OCI-LY3 (cell line): ENCODE data around the gene MEMO1.
A peak's percentile ranks its signal among the peaks of the same experiment; 100 is the strongest.

Source experiments
- H2AFZ ChIP-seq: fragments of 200-600, 300-600 bp; shearing (Covaris generic); 2 replicates; pipeline ENCODE4 v1.6.0; 2014; ENCODE audit warnings: antibody characterized with exemption, low read depth, low read length
- H3K27ac ChIP-seq: fragments of 200-600, 300-600 bp; sonication (generic); 2 replicates; pipeline ENCODE4 v1.5.1; 2014; ENCODE audit warnings: mild to moderate bottlenecking, low read length, moderate library complexity, mixed read lengths
- H3K27me3 ChIP-seq: fragments of 200-600, 300-600 bp; sonication (generic); 2 replicates; pipeline ENCODE4 v1.6.1; 2014; ENCODE audit warnings: low read depth, low read length, mixed read lengths
- H3K36me3 ChIP-seq: fragments of 200-600, 300-600 bp; sonication (generic); replicated peaks from 2 replicates; pipeline ENCODE3; 2014; ENCODE audit warnings: low read depth, low read length, mixed read lengths
- H3K4me1 ChIP-seq: fragments of 300-600, 200-600 bp; sonication (generic); 2 replicates; pipeline ENCODE4 v1.6.1; 2014; ENCODE audit warnings: low read length, mixed read lengths
- H3K4me2 ChIP-seq: fragments of 200-600, 300-600 bp; sonication (generic); 2 replicates; pipeline ENCODE4 v1.6.1; 2014; ENCODE audit warnings: low read length, mixed read lengths
- H3K4me3 ChIP-seq: fragments of 300-600, 200-600 bp; sonication (generic); 2 replicates; pipeline ENCODE4 v1.5.1; 2014; ENCODE audit warnings: antibody characterized with exemption, mild to moderate bottlenecking, low read length, moderate library complexity
- H3K79me2 ChIP-seq: fragments of 300-600, 200-600 bp; shearing (Covaris generic); 2 replicates; pipeline ENCODE4 v1.6.1; 2014; ENCODE audit warnings: mild to moderate bottlenecking, low read length, mixed read lengths
- H3K9ac ChIP-seq: fragments of 300-600, 200-600 bp; shearing (Covaris generic); 2 replicates; pipeline ENCODE4 v1.6.0; 2014; ENCODE audit warnings: mild to moderate bottlenecking, low read length, moderate library complexity
- H3K9me3 ChIP-seq: fragments of 200-600, 300-600 bp; shearing (Covaris generic); 2 replicates; pipeline ENCODE4 v1.6.1; 2014; ENCODE audit warnings: low read length, mixed read lengths; ENCODE audit not compliant: insufficient read depth
- H4K20me1 ChIP-seq: fragments of 200-600, 300-600 bp; sonication (generic); 2 replicates; pipeline ENCODE4 v1.6.1; 2016; ENCODE audit warnings: low read length, mixed read lengths; ENCODE audit not compliant: insufficient read depth
- EZH2phosphoT487 ChIP-seq: fragments of 200-600 bp; shearing (Covaris generic); IDR thresholded peaks from 2 replicates; pipeline ENCODE4 v1.6.1; 2018; ENCODE audit warnings: antibody characterized with exemption, mixed run types, low read depth
- TF ChIP-seq, protein P1 (sequence below): fragments of 200-600, 300-600 bp; sonication (generic); IDR thresholded peaks from 2 replicates; pipeline ENCODE4 v1.5.1; 2014; ENCODE audit warnings: antibody characterized with exemption, low read length, low read depth

Gene MEMO1

DNA sequence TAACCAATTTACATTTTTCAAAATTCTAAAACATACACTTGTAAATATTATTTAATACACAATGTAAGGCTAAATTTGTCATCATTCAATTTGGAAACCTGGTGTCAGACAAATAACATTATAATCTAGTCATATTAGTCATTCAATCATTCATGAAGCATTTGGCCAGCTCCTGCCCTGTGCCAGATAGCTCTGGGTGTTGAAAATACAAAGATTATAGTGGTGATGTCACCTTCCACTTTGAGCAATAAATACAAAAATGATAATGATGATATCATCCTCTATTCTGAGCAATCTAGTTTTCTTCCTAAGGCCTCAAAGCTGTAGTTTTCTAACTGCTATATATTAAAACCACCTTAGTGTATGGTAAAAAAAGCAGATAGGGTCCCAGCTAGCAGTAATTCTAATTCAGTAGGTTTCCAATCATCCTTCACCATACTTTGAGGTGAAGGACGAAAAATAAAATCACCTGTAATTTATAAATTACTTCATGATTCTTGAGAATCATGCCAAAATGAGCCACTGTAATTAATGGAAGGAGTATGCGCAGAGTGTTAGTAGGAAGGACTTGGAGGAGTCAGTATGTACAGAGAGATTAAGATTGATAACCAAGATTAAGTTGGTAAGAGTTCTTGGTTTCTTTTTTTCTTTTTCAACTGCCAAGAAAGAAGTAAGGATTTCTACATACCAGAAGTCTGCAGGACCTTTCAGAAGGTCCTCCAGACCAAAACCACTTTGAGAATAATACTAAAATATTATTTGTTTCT lies 23.2 kb downstream of the MEMO1 start:
- no peak overlapping the region for H3K9ac ChIP-seq
- no peak overlapping the region for H2AFZ ChIP-seq
- peaks cover 4% of the 10 kb centered on the region for H3K36me3 ChIP-seq
- H3K27ac ChIP-seq, result no peak overlapping the region
- no peak overlapping the region for H3K4me3 ChIP-seq
- H3K4me2 ChIP-seq, result no peak overlapping the region
- no peaks in the 10 kb centered on the region for H3K27me3 ChIP-seq
- H3K9me3 ChIP-seq, result no peaks in the 10 kb centered on the region
- TF ChIP-seq EZH2phosphoT487, result no peak
- TF ChIP-seq, protein P1, sequence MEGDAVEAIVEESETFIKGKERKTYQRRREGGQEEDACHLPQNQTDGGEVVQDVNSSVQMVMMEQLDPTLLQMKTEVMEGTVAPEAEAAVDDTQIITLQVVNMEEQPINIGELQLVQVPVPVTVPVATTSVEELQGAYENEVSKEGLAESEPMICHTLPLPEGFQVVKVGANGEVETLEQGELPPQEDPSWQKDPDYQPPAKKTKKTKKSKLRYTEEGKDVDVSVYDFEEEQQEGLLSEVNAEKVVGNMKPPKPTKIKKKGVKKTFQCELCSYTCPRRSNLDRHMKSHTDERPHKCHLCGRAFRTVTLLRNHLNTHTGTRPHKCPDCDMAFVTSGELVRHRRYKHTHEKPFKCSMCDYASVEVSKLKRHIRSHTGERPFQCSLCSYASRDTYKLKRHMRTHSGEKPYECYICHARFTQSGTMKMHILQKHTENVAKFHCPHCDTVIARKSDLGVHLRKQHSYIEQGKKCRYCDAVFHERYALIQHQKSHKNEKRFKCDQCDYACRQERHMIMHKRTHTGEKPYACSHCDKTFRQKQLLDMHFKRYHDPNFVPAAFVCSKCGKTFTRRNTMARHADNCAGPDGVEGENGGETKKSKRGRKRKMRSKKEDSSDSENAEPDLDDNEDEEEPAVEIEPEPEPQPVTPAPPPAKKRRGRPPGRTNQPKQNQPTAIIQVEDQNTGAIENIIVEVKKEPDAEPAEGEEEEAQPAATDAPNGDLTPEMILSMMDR, result no peak
- no peaks in the 10 kb centered on the region for H3K4me1 ChIP-seq
- H4K20me1 ChIP-seq, result peaks cover 36% of the 10 kb centered on the region
- H3K79me2 ChIP-seq, result peaks cover 94% of the 10 kb centered on the region

DNA sequence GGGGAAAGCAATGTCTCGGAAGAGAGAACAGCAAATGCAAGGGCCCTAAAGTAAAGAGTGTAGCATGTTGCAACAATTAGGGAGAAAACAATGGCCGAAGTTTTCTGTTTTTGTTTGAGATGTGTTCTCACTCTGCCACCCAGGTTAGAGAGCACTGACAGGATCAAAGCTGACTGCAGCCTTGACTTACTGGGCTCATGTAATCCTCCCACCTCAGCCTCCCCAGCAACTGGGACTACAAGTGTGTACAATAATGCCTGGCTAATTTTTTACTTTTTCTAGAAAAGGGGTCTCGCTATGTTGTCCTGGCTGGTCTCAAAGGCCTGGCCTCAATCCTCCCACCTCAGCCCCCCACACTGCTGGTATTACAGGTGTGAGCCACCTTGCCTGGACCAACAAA lies 23.9 kb downstream of the MEMO1 start:
- Histone ChIP-seq H3K4me3 (no peak overlapping the region), H3K27me3 (no peaks in the 10 kb centered on the region), H2AFZ (no peak overlapping the region), H3K79me2 (peaks cover 93% of the 10 kb centered on the region), H3K9ac (no peak overlapping the region), H3K27ac (no peak overlapping the region), H3K4me2 (no peak overlapping the region), H3K36me3 (peaks cover 4% of the 10 kb centered on the region), H3K4me1 (no peaks in the 10 kb centered on the region), H4K20me1 (peaks cover 36% of the 10 kb centered on the region), H3K9me3 (no peaks in the 10 kb centered on the region)
- TF ChIP-seq, protein P1, result no peak
- TF ChIP-seq EZH2phosphoT487, result no peak

DNA sequence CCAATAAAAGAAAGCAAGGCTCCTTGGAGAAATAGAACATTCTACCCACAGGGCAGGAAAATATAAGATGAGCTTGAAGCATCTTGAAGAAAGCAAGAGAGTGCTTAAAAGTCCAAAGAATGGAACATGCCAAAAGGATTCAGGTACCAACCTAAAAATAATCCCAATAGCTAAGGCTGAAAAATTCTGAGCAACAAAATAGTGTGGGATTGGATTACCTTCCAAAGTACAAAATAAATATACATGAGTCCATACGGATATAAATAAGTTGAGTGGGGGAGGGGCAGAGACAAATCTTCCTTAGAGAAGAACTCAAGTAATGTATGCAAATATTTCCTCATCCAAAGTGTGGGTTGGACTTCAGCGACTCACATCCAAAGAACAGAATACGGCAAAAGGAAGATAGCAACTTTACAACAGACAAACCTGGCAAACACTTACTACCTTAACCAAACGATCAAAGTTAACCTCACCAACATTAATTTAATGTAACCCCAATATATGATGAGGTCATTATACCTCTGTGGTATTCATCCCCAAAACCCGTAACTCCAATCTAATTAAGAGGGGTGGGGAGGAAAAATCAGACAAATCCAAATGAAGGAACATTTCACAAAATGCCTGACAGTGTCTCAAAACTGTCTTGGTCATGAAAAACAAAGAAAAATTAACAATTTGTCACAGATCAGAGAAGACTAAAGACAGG lies 26.9 kb downstream of the MEMO1 start:
- Histone ChIP-seq H3K4me1 (peaks cover 16% of the 10 kb centered on the region), H3K9me3 (no peaks in the 10 kb centered on the region), H3K9ac (no peak overlapping the region), H3K4me3 (no peak overlapping the region), H4K20me1 (peaks cover 43% of the 10 kb centered on the region), H3K79me2 (peaks cover 93% of the 10 kb centered on the region), H3K27ac (no peak overlapping the region), H3K4me2 (no peak overlapping the region), H2AFZ (no peak overlapping the region), H3K36me3 (peaks cover 4% of the 10 kb centered on the region), H3K27me3 (no peaks in the 10 kb centered on the region)
- TF ChIP-seq EZH2phosphoT487, result no peak
- TF ChIP-seq, protein P1, result no peak

DNA sequence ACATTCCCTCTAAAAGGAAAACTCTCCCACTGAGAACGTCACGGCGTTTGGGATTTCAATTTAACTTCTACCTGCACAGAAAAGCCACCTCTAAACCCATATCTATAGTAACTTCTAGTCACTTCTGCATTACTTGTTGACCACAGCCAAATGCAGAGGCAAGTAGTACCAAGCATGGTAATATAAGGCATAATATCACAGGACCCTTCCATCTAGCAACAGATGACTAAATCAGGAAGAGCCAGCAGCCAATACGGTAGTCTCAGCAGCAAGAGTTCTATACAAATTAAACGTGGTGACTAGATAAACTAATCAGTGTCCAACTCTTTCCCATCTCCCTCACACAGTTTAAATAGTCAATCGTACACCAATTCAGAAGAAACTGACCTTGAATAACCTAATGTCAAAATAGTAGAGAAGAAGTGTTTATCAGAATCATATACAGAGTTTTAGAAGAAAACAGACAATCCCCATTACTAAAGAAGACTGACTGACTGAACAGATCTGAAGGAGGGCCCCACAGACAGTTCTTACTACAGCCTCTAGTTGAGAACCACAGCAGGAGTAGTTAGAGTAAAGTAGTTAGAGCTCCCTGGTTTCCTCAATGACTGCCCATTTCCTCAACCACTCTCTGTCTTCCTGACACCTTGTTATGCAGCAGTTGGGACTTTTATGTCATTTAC lies 30.0 kb downstream of the MEMO1 start:
- no peaks in the 10 kb centered on the region for H3K9me3 ChIP-seq
- H3K9ac ChIP-seq, result peak overlapping the region; percentile 7; the same call in 1 of the 2 replicates
- no peaks in the 10 kb centered on the region for H3K27me3 ChIP-seq
- peak overlapping the region; percentile 61 for H3K27ac ChIP-seq
- peak overlapping the region; percentile 54 for H3K4me2 ChIP-seq
- TF ChIP-seq, protein P1, result no peak
- no peak for TF ChIP-seq EZH2phosphoT487
- no peak overlapping the region for H2AFZ ChIP-seq
- peaks cover 93% of the 10 kb centered on the region for H3K79me2 ChIP-seq
- peak overlapping the region; percentile 25 for H3K4me3 ChIP-seq
- H3K36me3 ChIP-seq, result peaks cover 7% of the 10 kb centered on the region
- peaks cover 16% of the 10 kb centered on the region for H3K4me1 ChIP-seq
- peaks cover 25% of the 10 kb centered on the region for H4K20me1 ChIP-seq
